ENCODE results near the gene HOXA6.

DNA sequence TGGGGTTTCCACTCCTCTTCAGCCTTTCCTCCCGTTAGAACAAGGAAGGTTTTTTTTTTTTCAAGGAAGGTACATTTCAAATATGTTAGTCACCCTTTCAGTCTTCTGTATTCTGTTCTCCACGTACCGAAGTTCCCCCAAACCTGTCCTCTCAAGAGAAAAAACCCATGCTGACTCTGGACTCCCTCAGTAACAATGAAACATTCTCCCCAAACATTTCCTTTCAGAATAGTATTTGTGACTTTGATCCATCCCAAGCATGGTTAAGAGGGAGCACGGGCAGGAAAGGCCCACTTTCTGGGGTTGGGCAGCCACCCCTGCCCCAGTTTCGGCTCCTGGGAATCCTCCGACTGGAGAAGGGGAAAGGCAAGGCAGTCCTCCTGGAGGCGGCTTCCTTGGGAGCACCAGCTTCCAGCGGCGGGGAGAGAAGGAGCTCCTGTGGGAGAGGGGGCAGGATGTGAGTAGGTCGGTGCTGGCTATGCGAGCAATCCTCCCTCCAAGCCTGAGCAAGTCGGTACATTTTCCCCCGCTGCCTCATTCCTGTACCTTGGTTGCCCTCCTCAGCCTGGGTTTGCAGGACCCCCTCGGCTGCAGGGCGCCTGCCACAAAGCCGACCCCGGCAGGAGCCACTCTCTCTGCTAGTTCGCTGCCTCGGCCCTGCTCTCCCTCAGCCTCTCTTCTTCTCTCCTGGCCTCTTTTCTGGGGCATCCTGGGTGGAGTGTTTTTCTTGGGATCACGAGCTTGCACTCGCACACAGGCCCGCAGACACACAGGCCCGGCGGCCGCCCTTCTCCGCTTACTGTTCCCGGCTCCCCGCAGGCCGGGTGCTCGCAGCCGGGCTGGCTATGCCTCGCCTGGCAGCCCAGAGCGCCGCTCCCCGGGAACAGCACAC, 49.6 kb downstream of the HOXA6 start:
- TF ChIP-seq, protein P1, sequence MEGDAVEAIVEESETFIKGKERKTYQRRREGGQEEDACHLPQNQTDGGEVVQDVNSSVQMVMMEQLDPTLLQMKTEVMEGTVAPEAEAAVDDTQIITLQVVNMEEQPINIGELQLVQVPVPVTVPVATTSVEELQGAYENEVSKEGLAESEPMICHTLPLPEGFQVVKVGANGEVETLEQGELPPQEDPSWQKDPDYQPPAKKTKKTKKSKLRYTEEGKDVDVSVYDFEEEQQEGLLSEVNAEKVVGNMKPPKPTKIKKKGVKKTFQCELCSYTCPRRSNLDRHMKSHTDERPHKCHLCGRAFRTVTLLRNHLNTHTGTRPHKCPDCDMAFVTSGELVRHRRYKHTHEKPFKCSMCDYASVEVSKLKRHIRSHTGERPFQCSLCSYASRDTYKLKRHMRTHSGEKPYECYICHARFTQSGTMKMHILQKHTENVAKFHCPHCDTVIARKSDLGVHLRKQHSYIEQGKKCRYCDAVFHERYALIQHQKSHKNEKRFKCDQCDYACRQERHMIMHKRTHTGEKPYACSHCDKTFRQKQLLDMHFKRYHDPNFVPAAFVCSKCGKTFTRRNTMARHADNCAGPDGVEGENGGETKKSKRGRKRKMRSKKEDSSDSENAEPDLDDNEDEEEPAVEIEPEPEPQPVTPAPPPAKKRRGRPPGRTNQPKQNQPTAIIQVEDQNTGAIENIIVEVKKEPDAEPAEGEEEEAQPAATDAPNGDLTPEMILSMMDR (IDR thresholded peaks at IDR 0.05): no peak
- no peak for TF ChIP-seq POLR2A (IDR thresholded peaks at IDR 0.05)

Data from heart left ventricle (tissue), 13 donors.